K562 (cell line): ENCODE data around the gene CACNA1I. TPM values are rescaled to one million over a fixed set of nuclear protein-coding genes. Genes with fewer than 3 reads are reported as not detected.

ENCODE experiments used
- ATAC-seq: fragments of 200-7000 bp; cut with Tn5 transposase; 3 replicates; pipeline ENCODE4 v1.9.1; 2020; ENCODE audit warnings: moderate library complexity
- BruUV-seq: library from RNA; stranded (reverse); fragments of 400-500 nt; replicated peaks from 2 replicates; lab custom pipeline; 2021; lab: Mats Ljungman, UMichigan
- CTCF ChIA-PET: fragments of 300-600 bp; formaldehyde crosslinking; extraction: SDS; loops from one replicate; lab custom pipeline; 2021; ENCODE audit warnings: low intra/inter-chr PET ratio; lab: Yijun Ruan, JAX
- POLR2A ChIA-PET: fragments of 300-600, 350-650 bp; sonication (Branson Sonifier 250); formaldehyde crosslinking; extraction: SDS; loops from one replicate; lab custom pipeline; 2021; ENCODE audit warnings: antibody characterized with exemption, inconsistent platforms; lab: Yijun Ruan, JAX
- DNase-seq, 4 experiments: peaks; one replicate each; pipeline versions ENCODE4 v3.0.0 to v3.0.0-alpha.2; 2011 to 2018; ENCODE audit warnings: low spot score in 3 of 4, mixed read lengths in 3 of 4; ENCODE audit errors: extremely low read depth in 1 of 4
- FAIRE-seq: peaks from 2 replicates; lab custom pipeline; 2011; peaks lifted over from hg19 to GRCh38; lab: Jason Lieb, UNC
- H2AFZ ChIP-seq: 2 replicates; pipeline ENCODE4 v1.6.0; 2011; ENCODE audit warnings: low read depth, low read length, control low read depth, inconsistent platforms
- H3K27ac ChIP-seq: fragments of 200-600 bp; 3 replicates; pipeline ENCODE4 v1.8.0; 2011; ENCODE audit warnings: low read depth, mild to moderate bottlenecking, control low read depth, inconsistent platforms, low read length, moderate library complexity, mixed read lengths; ENCODE audit errors: extremely low read depth
- H3K27me3 ChIP-seq, 2 experiments: fragments of 300-600 bp in 1 of 2; 2 replicates in 1 of 2; 3 replicates in 1 of 2; pipeline versions ENCODE4 v1.6.0 to v1.8.0; 2011; ENCODE audit warnings: inconsistent platforms in 2 of 2, low read length in 2 of 2, mild to moderate bottlenecking in 1 of 2, mixed read lengths in 1 of 2, moderate library complexity in 1 of 2; ENCODE audit not compliant: control insufficient read depth in 2 of 2, insufficient read depth in 2 of 2
- H3K36me3 ChIP-seq: fragments of 300-600 bp; 3 replicates; pipeline ENCODE4 v1.8.0; 2011; ENCODE audit warnings: mild to moderate bottlenecking, low read length, inconsistent platforms; ENCODE audit not compliant: control insufficient read depth, insufficient read depth
- H3K4me1 ChIP-seq, 2 experiments: fragments of 200-600 bp in 1 of 2; replicated peaks in 1 of 2; 2 replicates in 1 of 2; 3 replicates in 1 of 2; pipeline versions ENCODE4 v1.5.1 to v1.8.0; 2011; ENCODE audit warnings: inconsistent platforms in 2 of 2, low read length in 2 of 2, mild to moderate bottlenecking in 1 of 2, mixed read lengths in 1 of 2, moderate library complexity in 1 of 2; ENCODE audit not compliant: control insufficient read depth in 2 of 2, insufficient read depth in 2 of 2
- H3K4me2 ChIP-seq: 2 replicates; pipeline ENCODE4 v1.6.1; 2011; ENCODE audit warnings: low read length, control low read depth, inconsistent platforms, mixed read lengths; ENCODE audit not compliant: insufficient read depth
- H3K4me3 ChIP-seq: fragments of 200-600 bp; sonication (generic), shearing (Covaris generic); 2 replicates; pipeline ENCODE4 v1.5.1; 2016; ENCODE audit warnings: control low read depth, inconsistent platforms
- H3K79me2 ChIP-seq: fragments of 200-600 bp; 3 replicates; pipeline ENCODE4 v1.8.0; 2011; ENCODE audit warnings: low read length, inconsistent platforms; ENCODE audit not compliant: control insufficient read depth, insufficient read depth
- H3K9ac ChIP-seq, 2 experiments: 2 replicates each; pipeline versions ENCODE4 v1.6.0 to v1.6.1; 2011; ENCODE audit warnings: low read depth in 2 of 2, low read length in 2 of 2, control low read depth in 1 of 2, inconsistent platforms in 1 of 2, mild to moderate bottlenecking in 1 of 2, mixed read lengths in 1 of 2; ENCODE audit not compliant: insufficient read depth in 1 of 2
- H3K9me1 ChIP-seq: one replicate; pipeline ENCODE4 v1.6.0; 2011; ENCODE audit warnings: inconsistent platforms, mild to moderate bottlenecking, low read length, moderate library complexity; ENCODE audit not compliant: control insufficient read depth, insufficient read depth
- H3K9me3 ChIP-seq: replicated peaks from 2 replicates; pipeline ENCODE4 v1.5.1; 2011; ENCODE audit warnings: low read depth, low read length, inconsistent platforms; ENCODE audit not compliant: control insufficient read depth, insufficient read depth
- H4K20me1 ChIP-seq: replicated peaks from 2 replicates; pipeline ENCODE4 v1.6.1; 2011; ENCODE audit warnings: low read length, inconsistent platforms, mixed read lengths; ENCODE audit not compliant: control insufficient read depth, insufficient read depth
- CEBPB ChIP-seq: fragments of 450-650 bp; IDR thresholded peaks from 2 replicates; pipeline ENCODE4 v1.6.1; 2016; ENCODE audit warnings: missing genetic modification characterization, missing compliant biosample characterization
- HMG20A ChIP-seq: fragments of 450-650 bp; formaldehyde crosslinking; conservative IDR thresholded peaks from 2 replicates; pipeline ENCODE4 v1.4.0; 2020; ENCODE audit warnings: mild to moderate bottlenecking, mixed read lengths
- IFI16 ChIP-seq: fragments of 250-450 bp; sonication (Bioruptor Pico); IDR thresholded peaks from 2 replicates; pipeline ENCODE4 v2.1.2; 2022; ENCODE audit warnings: mild to moderate bottlenecking, inconsistent platforms
- NR3C1 ChIP-seq: sonication (generic); formaldehyde crosslinking; IDR thresholded peaks from 2 replicates; pipeline ENCODE4 v1.8.1; 2022; ENCODE audit warnings: missing genetic modification reagents
- PKNOX1 ChIP-seq: fragments of 450-650 bp; IDR thresholded peaks from 2 replicates; pipeline ENCODE4 v1.6.1; 2016
- SAFB ChIP-seq: fragments of 200-400 bp; formaldehyde crosslinking; IDR thresholded peaks from 2 replicates; pipeline ENCODE4 v1.6.1; 2017; ENCODE audit warnings: low read depth, low read length, borderline replicate concordance
- SMAD4 ChIP-seq: fragments of 250-450 bp; sonication (Bioruptor Pico); conservative IDR thresholded peaks from 2 replicates; pipeline ENCODE4 v1.8.0; 2021; ENCODE audit warnings: inconsistent platforms, mild to moderate bottlenecking, moderate library complexity
- TCF7L2 ChIP-seq: fragments of 150-350 bp; IDR thresholded peaks from 2 replicates; pipeline ENCODE4 v1.6.1; 2016; ENCODE audit warnings: low read depth, mild to moderate bottlenecking, low read length, moderate library complexity
- XRCC4 ChIP-seq: IDR thresholded peaks from one replicate; pipeline ENCODE4 v1.6.1; 2011; ENCODE audit not compliant: insufficient read depth, insufficient read length; ENCODE audit errors: extremely low read depth
- ZC3H11A ChIP-seq: IDR thresholded peaks from 2 replicates; pipeline ENCODE4 v1.6.1; 2012; ENCODE audit warnings: low read depth, low read length, improper control_type of control experiment
- ZNF140 ChIP-seq: fragments of 250-450 bp; sonication (Bioruptor Pico); IDR thresholded peaks from 2 replicates; pipeline ENCODE4 v1.8.0; 2021; ENCODE audit warnings: moderate library complexity, mild to moderate bottlenecking, inconsistent platforms
- ZNF407 ChIP-seq: fragments of 450-650 bp; IDR thresholded peaks from 2 replicates; pipeline ENCODE4 v1.6.1; 2016; ENCODE audit warnings: low read depth
- ZNF740 ChIP-seq, 3 experiments: fragments of 200-800 bp in 1 of 3; sonication (Bioruptor generic) in 1 of 3; sonication (generic) in 1 of 3; formaldehyde crosslinking in 1 of 3; IDR thresholded peaks; 2 replicates each; pipeline versions ENCODE4 v1.6.1 to v1.8.0; 2016 to 2022; ENCODE audit warnings: mild to moderate bottlenecking in 2 of 3, missing compliant biosample characterization in 2 of 3, missing genetic modification characterization in 2 of 3, missing genetic modification reagents in 1 of 3
- WGBS: fragments of 100-300 bp; shearing (Covaris generic); methylation state at CpG from one replicate; pipeline ENCODE4 v1.1.6; 2016; ENCODE audit warnings: low coverage, mixed read lengths; ENCODE audit not compliant: insufficient coverage; ENCODE audit errors: missing lambda C conversion rate; 5-methylcytosine and 5-hydroxymethylcytosine counted together
- in situ Hi-C: fragments of 300-500 bp; cut with MboI; formaldehyde crosslinking; loops from 4 replicates; pipeline ENCODE4 v1.15.0; 2018; ENCODE audit warnings: inconsistent platforms, mixed read lengths
- intact Hi-C: fragments of 100-400 bp; cut with micrococcal nuclease; formaldehyde crosslinking; loops from 2 replicates; pipeline ENCODE4 v1.14.2; 2022
- polyA plus RNA-seq, 8 experiments: library from polyadenylated mRNA; depleted of rRNA in 4 of 8; stranded (reverse) in 5 of 8; unstranded in 3 of 8; fragments of >200 nt; fragmentation: Nextera tagmentation in 2 of 8; fragmentation: Illumina TruSeq in 1 of 8; extraction: Ambion mirVana in 2 of 8; extraction: Trizol in 1 of 8; gene quantifications; 2 replicates each; pipeline versions ENCODE4 v1.2.1 to v1.2.3, GENCODE V29; 2011 to 2014; ENCODE audit warnings: inconsistent platforms in 1 of 8, missing spikeins in 1 of 8
- total RNA-seq, 7 experiments: library from RNA; depleted of rRNA in 6 of 7; stranded (reverse); fragments of >200 nt in 6 of 7; fragmentation: Illumina TruSeq in 2 of 7; extraction: Trizol in 2 of 7; gene quantifications; 2 replicates each; pipeline versions ENCODE4 v1.2.1 to v1.2.3, GENCODE V29; 2011 to 2021; ENCODE audit warnings: low replicate concordance in 1 of 7

CACNA1I gene
- total and polyA plus RNA-seq, 9 of the 15 experiments (the other 6 are each of a cell fraction or from before 2014, with no cell fraction given): 0.01 to 0.79 (median 0.32) TPM; not detected in 1

GRCh38 chr22:39577366-39577765 lies 6.8 kb downstream of the CACNA1I start:
- Histone ChIP-seq H2AFZ (no peak overlapping the region), H3K27me3 (no peaks in the 10 kb centered on the region), H3K27ac (no peak overlapping the region), H3K9ac (no peak overlapping the region; a peak in 1 of 4 replicates), H3K9me3 (no peaks in the 10 kb centered on the region), H3K36me3 (no peaks in the 10 kb centered on the region), H3K79me2 (no peaks in the 10 kb centered on the region), H3K4me2 (no peak overlapping the region), H4K20me1 (no peaks in the 10 kb centered on the region), H3K4me3 (no peak overlapping the region), H3K4me1 (peaks cover 12 to 21% of the 10 kb centered on the region in 2 experiments; a peak in 4 of 5 replicates), H3K9me1 (no peaks in the 10 kb centered on the region)
- in situ Hi-C loops (no loop called here), intact Hi-C loops (no loop called here)
- ChIA-PET POLR2A (interaction anchor here (0.7 kb wide), 1 partner anchor 211 kb away, joined by 3 read pairs; no protein-coding TSS in a partner anchor), CTCF (no interaction called here)
- ATAC-seq: no peak
- BruUV-seq: no TSS peak
- no peak for DNase-seq
- WGBS: 69% methylated on average over 17 of the region's 21 CpGs
- FAIRE-seq: no peak
- TF ChIP-seq CEBPB: no peak
- no peak for TF ChIP-seq XRCC4
- no peak for TF ChIP-seq ZC3H11A
- TF ChIP-seq NR3C1: no peak
- TF ChIP-seq SMAD4: no peak
- no peak for TF ChIP-seq IFI16 (CRISPR knock-in tag)
- no peak for TF ChIP-seq HMG20A
- TF ChIP-seq SAFB: no peak
- no peak for TF ChIP-seq ZNF140 (CRISPR knock-in tag)
- TF ChIP-seq TCF7L2: no peak
- TF ChIP-seq ZNF407: no peak
- TF ChIP-seq ZNF740 (CRISPR knock-in tag; IDR thresholded peaks at IDR 0.05): no peak
- TF ChIP-seq ZNF740 (tag; IDR thresholded peaks at IDR 0.05): no peak
- TF ChIP-seq PKNOX1: no peak
